ENCODE results near the gene BCL11B.
"Not testable (repeated sequence)": the region's sequence is repeated elsewhere in the genome, so short reads cannot be mapped to it uniquely, and the experiment has no call there.

BCL11B gene

GRCh38 chr14:99199846-99200653 is 71.9 kb downstream of the BCL11B start:
- DNase-seq (ENCODE audit: low spot score): no peak

DNA sequence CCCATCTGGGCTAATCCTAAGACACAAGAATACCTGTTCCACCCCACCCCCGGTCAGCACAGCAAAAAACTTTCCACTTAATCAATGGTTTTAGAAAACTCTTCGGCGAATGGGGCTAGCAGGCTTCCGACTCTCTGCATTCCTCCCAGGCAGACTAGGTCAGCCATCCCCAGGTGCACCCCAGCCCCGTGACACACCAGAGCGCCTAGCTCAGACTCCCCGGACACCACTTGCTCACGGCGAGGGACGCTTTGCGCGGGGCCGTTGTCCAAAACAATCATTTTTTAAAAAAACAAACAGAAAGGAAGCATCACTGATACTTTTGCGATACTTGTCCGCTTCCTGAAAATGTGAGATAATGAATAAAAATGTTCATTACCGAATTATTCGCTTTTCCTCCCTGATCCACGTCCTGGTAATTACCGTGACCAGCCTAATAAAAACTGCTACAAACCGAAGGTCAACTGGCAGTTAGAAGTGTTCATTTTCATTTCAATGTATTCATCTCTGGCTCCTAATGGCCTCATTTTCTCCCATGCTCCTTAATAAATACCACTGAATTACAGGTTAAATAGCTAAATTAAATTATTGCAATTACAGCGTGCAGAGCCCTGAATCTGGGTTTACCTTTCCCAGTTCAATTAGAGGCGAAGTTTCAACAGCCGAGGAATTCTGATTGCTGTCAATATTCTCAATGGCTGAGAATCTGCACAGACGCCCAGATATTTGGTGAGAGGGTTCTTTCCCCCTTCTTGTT is 73.1 kb downstream of the BCL11B start:
- no peak for DNase-seq (ENCODE audit: low spot score)

- no peak for DNase-seq (ENCODE audit: low spot score)
These were observed 75.7 kb downstream of the BCL11B start for GRCh38 chr14:99196310-99196650.

GRCh38 chr14:99195602-99196309 is 76.2 kb downstream of the BCL11B start:
- no peak for DNase-seq (ENCODE audit: low spot score)

DNA sequence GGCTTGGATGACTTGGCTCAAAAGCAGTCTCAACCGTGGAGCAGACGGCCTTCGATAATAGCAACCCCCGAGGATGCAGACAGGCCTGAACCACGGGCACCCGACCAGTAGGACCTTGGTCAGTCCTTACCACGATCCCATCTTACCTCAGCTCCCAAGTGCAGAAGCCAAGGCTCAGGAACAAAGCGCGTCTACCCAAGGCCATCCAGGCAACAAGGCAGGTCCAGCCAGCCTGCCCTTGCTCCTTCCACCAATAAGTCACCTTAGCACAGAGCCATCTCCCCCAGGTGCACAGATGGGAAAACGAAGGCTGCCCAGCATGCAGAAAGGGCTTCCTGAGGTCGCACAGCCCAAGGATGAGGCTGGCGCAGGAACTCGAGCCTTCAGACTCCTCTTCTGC is 77.3 kb downstream of the BCL11B start:
- no peak for DNase-seq (ENCODE audit: low spot score)

DNA sequence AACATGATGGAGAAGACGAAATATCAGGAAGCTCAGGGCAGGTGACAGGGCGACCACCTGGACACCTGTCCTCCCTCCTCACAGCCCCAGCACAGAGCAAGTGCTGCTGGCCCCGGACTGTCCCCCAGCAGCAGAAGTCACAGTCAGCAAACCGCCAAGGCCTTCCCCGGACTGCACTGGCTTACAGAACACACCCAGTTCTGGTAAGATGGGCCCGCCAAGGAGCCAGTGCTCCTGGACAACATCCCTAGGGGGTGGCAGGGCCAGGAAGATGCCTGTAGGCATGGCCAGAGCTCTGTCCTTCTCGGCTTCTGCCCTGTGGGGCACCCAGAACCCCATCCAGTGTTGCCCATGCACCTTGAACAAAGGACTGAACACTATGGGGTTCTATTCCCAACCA is 77.9 kb downstream of the BCL11B start:
- no peak for DNase-seq (ENCODE audit: low spot score)

DNA sequence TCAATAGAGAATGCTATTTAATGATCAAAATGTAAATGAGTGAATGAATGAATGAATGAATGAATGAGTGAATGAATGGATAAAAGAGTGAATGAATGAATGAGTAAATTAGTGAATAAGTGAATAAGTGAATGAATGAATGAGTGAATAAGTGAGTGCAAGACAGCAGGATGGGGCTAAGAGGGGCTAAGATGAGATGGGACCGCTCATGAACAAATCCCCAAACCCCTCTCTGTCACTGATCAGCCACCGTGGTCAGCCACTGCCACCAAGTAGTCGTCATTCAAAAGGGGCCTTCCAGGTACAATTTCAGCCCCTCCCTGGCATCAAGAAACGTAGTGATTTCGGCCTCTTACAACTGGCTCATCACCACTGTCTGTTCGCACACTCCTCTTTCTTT is 79.2 kb downstream of the BCL11B start:
- no peak for DNase-seq (ENCODE audit: low spot score)

GRCh38 chr14:99192028-99192621 is 79.9 kb downstream of the BCL11B start:
- no peak for DNase-seq (ENCODE audit: low spot score)

DNA sequence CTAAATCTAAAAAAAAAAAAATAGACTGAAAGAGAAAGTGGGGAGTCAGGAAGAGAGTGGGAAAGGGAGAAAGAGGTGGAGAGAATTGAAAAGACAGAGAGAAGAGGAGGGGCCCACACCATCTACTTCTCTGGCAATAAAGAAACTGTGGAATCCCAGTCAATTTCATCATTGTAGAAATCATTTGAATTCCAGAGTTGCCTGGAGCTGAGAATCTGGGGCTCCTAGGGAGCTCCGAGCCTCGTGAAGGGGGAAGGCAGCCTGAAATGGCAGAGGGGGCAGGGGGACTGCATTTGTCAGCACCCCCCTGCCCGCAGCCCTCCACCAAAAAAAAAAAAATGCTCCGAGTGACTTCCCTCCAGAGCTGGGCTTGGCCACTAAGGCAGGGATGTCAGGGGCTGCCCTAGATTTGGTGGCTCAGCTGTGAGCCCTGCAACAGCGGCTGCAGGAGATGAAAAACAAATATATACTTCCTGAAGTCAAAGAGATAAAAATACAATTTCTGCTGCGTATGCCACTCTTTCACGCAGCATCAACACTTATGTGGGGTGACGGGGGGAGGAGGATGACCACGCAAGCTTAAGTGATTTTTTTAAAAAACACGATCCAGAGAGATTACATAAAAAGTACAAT is 80.5 kb downstream of the BCL11B start:
- DNase-seq (ENCODE audit: low spot score): no peak

GRCh38 chr14:99190696-99191394 is 81.2 kb downstream of the BCL11B start:
- DNase-seq (ENCODE audit: low spot score): no peak

- DNase-seq (ENCODE audit: low spot score): no peak
These were observed 82.7 kb downstream of the BCL11B start for GRCh38 chr14:99189201-99189801.

GRCh38 chr14:99188731-99189191 is 83.2 kb downstream of the BCL11B start:
- no peak for DNase-seq (ENCODE audit: low spot score)

DNA sequence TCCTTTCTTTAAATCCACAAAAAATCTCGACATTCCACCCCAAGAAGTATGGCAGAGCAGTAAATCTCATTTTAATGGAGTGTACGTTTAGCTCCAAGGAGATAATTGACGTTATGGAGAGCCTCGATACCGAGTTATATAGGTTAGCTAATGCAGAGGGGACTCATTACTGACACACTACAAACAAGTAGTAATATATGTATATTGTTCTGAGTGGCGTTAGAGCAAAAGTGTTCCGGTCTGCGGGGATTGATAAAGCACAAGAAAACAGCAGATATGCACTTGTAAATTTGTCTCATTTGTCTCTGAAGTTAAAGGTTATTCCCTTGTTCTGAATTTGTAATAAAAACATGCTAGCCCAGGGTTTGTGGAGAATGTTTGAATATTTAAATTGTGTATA is 84.1 kb downstream of the BCL11B start:
- no peak for DNase-seq (ENCODE audit: low spot score)

DNA sequence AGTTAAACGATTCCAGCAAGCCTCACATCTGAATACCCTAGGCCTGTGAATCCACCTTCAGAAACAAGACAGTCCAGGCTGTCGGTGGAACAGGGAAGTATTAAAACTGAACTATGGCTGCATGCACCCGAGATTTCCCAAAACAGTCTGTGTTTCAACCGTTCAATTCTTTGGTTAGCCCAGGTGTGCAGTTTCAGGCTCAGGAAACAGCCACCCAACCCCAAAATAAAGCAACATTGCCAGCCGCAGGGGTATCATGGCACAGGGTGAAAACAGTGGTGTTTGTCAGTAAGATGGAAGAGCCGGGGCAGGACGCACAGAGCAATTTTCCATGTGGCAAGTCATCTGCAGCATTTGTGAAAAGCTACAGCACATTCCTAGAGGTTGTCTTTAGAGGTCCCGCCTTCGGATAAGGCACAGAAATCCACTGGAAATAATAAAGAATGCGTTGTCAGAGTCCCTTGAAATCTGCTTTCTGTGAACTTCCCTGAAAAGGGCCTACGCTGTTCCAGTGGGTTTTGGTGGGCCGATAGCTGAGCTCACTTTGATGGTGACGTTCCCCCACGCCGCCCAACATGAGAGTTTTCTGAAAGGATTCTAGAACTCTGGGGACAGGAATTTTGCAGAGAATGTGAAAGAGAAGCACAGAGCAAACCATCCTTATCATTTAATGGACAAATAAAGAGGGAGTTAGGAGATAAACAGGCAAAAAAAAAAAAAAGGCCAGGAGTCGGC is 84.9 kb downstream of the BCL11B start:
- no peak for DNase-seq (ENCODE audit: low spot score)

- DNase-seq (ENCODE audit: low spot score): not testable (repeated sequence)
These were observed 85.7 kb downstream of the BCL11B start for GRCh38 chr14:99186336-99186735.

GRCh38 chr14:99185436-99186068 is 86.4 kb downstream of the BCL11B start:
- DNase-seq (ENCODE audit: low spot score): no peak

GRCh38 chr14:99183716-99184115 is 88.3 kb downstream of the BCL11B start:
- DNase-seq (ENCODE audit: low spot score): no peak

DNA sequence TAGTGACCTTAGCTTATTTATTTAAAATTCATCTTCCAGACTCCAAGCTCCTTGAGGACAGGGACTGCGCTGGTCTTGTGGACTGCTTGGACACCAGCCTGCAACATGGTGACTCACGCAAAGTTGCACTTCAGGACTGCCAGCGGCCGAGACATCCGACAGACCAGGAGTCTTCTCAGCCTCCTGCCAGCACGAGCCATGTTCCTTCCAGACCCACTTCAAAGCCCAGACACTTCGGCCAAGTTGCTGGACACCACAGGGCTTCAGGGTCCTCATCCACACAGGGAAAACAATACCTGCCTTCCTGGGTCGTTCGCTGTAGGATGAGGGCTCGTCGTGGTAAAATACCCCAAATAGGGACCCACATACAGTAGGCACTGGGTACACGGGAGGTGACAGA is 88.7 kb downstream of the BCL11B start:
- no peak for DNase-seq (ENCODE audit: low spot score)

DNA sequence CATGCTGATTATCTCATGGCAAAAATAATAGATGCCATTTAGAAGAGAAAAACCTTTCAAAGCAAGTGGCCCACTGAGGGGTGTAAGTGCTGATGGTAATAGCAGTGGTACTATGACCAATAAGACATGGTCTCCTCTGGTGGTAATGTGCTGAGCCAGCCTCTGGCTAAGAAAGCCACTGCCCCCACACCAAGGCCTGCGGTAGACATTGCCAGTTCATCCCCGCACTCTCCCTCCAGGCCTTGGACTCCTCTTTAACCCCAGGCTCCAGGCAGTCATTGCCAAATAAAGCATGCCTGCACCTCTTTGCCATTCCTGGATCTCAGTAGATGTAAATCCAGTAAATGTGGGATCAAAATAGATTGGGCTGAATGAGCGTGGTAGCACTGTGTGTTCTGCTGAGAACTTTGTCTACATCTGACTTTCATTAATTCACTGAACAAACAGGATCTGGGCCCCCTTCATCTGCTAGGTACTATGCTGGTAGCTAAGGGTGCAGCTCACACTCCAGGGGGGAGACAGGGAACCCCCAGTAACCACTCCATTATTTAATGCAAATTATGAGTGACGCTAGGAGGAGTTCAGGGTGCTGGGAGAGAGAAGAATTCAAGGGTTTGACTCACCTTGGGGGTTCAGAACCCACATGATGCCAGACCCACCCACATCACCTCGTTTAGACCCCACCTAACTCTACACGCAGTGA is 89.3 kb downstream of the BCL11B start:
- no peak for DNase-seq (ENCODE audit: low spot score)
